Astrocyte of the spinal cord (primary cell): Measurements from ENCODE around the gene GLMN.

Experiments
- DNase-seq: peaks from one replicate; pipeline ENCODE4 v3.0.0; 2011; ENCODE audit warnings: low read depth, low spot score
- H3K4me3 ChIP-seq: 2 replicates; pipeline ENCODE4 v1.5.1; 2011; ENCODE audit warnings: low read depth, mild to moderate bottlenecking, low read length, moderate library complexity
- in situ Hi-C: cut with HindIII; loops from 2 replicates; pipeline ENCODE4 v1.10.0; 2017; ENCODE audit warnings: low sequenced_read_pairs
- TF ChIP-seq, protein P1 (sequence below): IDR thresholded peaks from 2 replicates; pipeline ENCODE4 v1.5.1; 2012; ENCODE audit warnings: low read depth, mild to moderate bottlenecking, low read length, inconsistent platforms

The GLMN gene

DNA sequence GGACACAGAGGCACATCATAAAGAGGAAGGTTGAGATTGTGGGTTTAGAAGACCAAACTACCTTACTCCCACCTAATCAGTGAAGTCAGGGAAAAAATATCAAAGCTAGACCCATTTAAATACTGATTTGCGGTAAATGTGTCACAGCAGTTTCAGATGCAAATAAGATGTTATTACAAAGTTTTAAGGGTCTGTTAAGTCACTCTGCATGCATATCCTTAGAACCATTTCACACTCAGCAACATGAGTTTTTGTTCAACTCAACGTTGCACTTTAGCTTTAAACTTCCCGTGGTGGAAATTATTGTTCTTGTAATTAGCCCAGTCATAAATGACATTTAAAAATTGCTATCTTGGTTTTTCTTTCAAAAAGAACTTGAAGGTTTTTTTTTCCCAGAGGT lies 34.9 kb upstream of the GLMN start:
- TF ChIP-seq, protein P1, sequence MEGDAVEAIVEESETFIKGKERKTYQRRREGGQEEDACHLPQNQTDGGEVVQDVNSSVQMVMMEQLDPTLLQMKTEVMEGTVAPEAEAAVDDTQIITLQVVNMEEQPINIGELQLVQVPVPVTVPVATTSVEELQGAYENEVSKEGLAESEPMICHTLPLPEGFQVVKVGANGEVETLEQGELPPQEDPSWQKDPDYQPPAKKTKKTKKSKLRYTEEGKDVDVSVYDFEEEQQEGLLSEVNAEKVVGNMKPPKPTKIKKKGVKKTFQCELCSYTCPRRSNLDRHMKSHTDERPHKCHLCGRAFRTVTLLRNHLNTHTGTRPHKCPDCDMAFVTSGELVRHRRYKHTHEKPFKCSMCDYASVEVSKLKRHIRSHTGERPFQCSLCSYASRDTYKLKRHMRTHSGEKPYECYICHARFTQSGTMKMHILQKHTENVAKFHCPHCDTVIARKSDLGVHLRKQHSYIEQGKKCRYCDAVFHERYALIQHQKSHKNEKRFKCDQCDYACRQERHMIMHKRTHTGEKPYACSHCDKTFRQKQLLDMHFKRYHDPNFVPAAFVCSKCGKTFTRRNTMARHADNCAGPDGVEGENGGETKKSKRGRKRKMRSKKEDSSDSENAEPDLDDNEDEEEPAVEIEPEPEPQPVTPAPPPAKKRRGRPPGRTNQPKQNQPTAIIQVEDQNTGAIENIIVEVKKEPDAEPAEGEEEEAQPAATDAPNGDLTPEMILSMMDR, result no peak
- DNase-seq, result no peak
- in situ Hi-C loops, result no loop called here
- no peak overlapping the region for H3K4me3 ChIP-seq

DNA sequence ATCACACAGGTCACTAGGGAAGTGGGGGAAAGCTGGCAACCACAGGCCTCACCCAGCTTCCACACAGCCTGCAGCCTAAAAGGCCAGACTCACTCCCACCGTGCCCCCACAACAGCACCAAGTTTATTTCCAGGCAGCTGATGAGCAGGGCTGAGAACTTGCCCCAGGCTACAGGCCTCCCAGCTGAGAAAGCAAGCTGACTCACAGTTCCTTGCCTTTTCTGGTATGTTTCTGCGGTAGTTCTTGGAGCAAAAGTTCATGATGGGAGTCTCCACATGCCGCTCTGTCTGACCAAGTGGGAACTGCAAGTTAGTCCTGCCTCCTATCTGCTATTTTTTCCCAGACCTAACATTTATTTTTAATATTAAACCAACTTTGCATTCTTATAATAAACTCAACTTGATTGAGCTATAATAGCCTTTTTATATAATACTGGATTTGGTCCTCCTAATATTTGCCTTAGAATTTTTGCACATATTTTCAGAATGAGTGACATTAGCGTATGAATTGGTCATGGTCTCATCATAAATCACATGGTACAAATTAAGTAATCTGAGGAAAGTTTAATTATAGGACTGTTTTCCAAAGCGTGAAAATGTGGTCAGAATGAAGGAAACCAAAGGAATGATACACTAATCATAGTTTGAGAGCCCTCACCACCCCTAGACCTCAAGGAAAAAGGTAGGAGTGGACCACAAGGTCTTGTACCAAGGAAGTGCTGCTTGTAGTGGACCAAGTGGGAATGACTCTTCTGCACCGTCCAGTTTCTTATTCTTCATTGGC lies 30.8 kb upstream of the GLMN start:
- DNase-seq, result peak; percentile 84
- H3K4me3 ChIP-seq, result no peak overlapping the region
- TF ChIP-seq, protein P1, result no peak
- in situ Hi-C loops, result no loop called here

DNA sequence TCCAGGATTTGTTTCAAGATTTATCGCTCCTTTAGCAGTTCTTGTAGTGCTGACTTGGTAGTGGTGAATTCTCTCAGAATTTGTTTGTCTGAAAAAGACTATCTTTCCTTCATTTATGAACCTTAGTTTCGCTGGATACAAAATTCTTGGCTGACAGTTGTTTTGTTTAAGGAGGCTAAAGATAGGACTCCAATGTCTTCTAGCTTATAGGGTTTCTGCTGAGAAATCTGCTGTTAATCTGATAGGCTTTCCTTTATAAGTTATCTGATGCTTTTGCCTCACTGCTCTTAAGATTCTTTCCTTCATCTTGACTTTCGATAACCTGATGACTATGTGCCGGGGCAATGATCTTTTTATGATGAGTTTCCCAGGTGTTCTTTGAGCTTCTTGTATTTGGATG lies 29.0 kb upstream of the GLMN start:
- TF ChIP-seq, protein P1, result no peak
- DNase-seq, result no peak
- in situ Hi-C loops, result no loop called here
- H3K4me3 ChIP-seq, result no peak overlapping the region

DNA sequence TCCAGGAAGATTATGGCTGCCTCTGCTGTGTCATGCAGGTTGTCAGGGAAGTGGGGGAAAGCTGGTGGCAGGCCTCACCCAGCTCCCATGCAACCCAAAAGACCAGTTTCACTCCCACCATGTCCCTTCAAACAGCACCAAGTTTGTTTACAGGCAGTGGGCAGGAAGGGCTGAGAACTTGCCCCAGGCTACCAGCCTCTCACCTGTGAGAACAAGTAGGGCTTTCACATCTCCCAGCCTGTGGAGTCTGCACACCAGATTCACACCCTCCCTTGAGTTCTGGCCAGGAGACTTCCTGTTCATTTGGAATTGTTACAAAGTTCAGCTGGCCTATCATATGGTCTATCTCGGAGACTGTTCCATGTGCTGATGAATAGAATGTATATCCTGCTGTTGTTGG lies 27.9 kb upstream of the GLMN start:
- in situ Hi-C loops, result no loop called here
- no peak overlapping the region for H3K4me3 ChIP-seq
- DNase-seq, result no peak
- TF ChIP-seq, protein P1, result no peak

DNA sequence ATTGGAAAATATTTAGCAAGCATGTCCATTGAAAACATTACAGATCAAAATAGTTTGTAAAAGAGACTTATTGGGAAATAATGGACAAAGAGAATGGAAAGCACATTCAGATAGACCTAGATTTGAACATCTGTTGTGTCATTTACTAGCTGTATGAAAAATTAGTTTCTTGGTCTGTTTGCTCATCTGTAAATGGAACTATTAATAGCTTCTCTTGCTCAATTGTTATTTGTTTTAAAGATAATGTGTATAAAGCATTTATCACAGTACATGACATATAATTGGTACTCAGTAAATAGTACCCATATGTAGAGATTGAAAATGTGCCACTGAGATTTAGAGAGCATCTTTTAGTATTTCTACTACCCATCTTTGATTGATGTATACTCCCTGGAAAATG lies 26.0 kb upstream of the GLMN start:
- no peak for DNase-seq
- TF ChIP-seq, protein P1, result no peak
- H3K4me3 ChIP-seq, result no peak overlapping the region
- in situ Hi-C loops, result no loop called here

DNA sequence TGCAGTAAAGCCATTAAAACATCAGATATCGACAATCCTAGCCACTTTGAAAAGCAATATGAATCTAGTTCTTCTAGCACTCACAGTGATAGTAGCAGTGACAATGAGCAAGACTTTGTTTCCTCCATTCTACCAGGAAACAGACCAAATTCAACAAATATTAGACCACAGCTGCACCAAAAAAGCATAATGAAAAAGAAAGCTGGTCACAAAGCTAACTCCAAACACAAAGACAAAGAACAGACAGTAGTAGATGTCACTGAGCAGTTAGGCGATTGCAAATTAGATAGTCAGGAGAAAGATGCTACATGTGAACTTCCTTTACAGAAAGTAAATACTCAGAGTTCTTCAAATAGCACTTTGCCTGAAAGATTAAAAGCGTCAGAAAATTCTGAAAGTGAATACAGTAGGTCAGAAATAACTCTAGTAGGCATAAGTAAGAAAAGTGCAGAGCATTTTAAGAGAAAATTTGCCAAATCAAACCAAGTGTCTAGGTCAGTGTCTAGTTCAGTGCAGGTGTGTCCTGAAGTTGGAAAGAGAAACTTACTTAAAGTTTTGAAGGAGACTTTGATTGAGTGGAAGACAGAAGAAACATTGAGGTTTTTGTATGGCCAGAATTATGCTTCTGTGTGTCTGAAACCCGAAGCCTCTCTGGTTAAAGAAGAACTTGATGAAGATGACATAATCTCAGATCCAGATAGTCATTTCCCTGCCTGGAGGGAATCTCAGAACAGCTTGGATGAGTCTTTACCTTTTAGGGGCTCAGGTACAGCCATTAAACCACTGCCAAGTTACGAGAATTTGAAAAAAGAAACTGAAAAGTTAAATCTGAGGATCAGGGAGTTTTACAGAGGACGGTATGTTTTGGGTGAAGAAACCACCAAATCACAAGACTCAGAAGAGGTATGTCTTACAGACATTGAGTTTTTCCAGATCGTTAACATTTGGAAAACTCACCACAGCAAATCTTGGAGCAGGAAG lies 25.0 kb upstream of the GLMN start:
- in situ Hi-C loops, result no loop called here
- TF ChIP-seq, protein P1, result no peak
- H3K4me3 ChIP-seq, result no peak overlapping the region
- DNase-seq, result no peak
